ENCODE measurements around the gene PLEKHG4B.
"Not testable (repeated sequence)": the region's sequence is repeated elsewhere in the genome, so short reads cannot be mapped to it uniquely, and the experiment has no call there.

The PLEKHG4B gene

GRCh38 chr5:158807-159447 lies 67.0 kb downstream of the PLEKHG4B start:
- DNase-seq (ENCODE audit: low spot score) = no peak

- DNase-seq (ENCODE audit: low spot score) = peak; percentile 55
These were observed 67.6 kb downstream of the PLEKHG4B start for GRCh38 chr5:159448-160172.

- no peak for DNase-seq (ENCODE audit: low spot score)
These were observed 68.2 kb downstream of the PLEKHG4B start for GRCh38 chr5:160173-160510.

- no peak for DNase-seq (ENCODE audit: low spot score)
These were observed 69.2 kb downstream of the PLEKHG4B start for GRCh38 chr5:160921-161802.

GRCh38 chr5:161803-162110 lies 69.8 kb downstream of the PLEKHG4B start:
- DNase-seq (ENCODE audit: low spot score) = no peak

GRCh38 chr5:162190-162564 lies 70.2 kb downstream of the PLEKHG4B start:
- no peak for DNase-seq (ENCODE audit: low spot score)

- no peak for DNase-seq (ENCODE audit: low spot score)
These were observed 70.8 kb downstream of the PLEKHG4B start for GRCh38 chr5:162565-163337.

- no peak for DNase-seq (ENCODE audit: low spot score)
These were observed 71.3 kb downstream of the PLEKHG4B start for GRCh38 chr5:163338-163620.

- no peak for DNase-seq (ENCODE audit: low spot score)
These were observed 71.9 kb downstream of the PLEKHG4B start for GRCh38 chr5:163841-164240.

GRCh38 chr5:164244-164643 lies 72.3 kb downstream of the PLEKHG4B start:
- DNase-seq (ENCODE audit: low spot score) = no peak

GRCh38 chr5:164783-165182 lies 72.8 kb downstream of the PLEKHG4B start:
- DNase-seq (ENCODE audit: low spot score) = not testable (repeated sequence)

GRCh38 chr5:166441-167372 lies 74.7 kb downstream of the PLEKHG4B start:
- no peak for DNase-seq (ENCODE audit: low spot score)

GRCh38 chr5:167511-167910 lies 75.5 kb downstream of the PLEKHG4B start:
- peak; percentile 42 for DNase-seq (ENCODE audit: low spot score)

- DNase-seq (ENCODE audit: low spot score) = peak; percentile 94
These were observed 76.2 kb downstream of the PLEKHG4B start for GRCh38 chr5:167982-168660.

- DNase-seq (ENCODE audit: low spot score) = no peak
These were observed 77.2 kb downstream of the PLEKHG4B start for GRCh38 chr5:169071-169727.

- DNase-seq (ENCODE audit: low spot score) = no peak
These were observed 77.7 kb downstream of the PLEKHG4B start for GRCh38 chr5:169728-170094.

GRCh38 chr5:170971-171800 lies 79.2 kb downstream of the PLEKHG4B start:
- DNase-seq (ENCODE audit: low spot score) = no peak

- DNase-seq (ENCODE audit: low spot score) = no peak
These were observed 79.9 kb downstream of the PLEKHG4B start for GRCh38 chr5:171801-172331.

- DNase-seq (ENCODE audit: low spot score) = no peak
These were observed 80.5 kb downstream of the PLEKHG4B start for GRCh38 chr5:172421-172820.

All from AG20443 (cell line).